Effector CD8-positive, alpha-beta T cell (primary cell): Measurements from ENCODE around the gene NOSIP.

Source experiments
- DNase-seq: peaks from one replicate; lab custom pipeline; 2025; lab: John Stamatoyannopoulos, UW

The NOSIP gene

GRCh38 chr19:49546825-49547565 is 33.4 kb downstream of the NOSIP start:
- DNase-seq, result peak; percentile 51

- no peak for DNase-seq
Measured at GRCh38 chr19:49544154-49544553, 36.2 kb downstream of the NOSIP start.

DNA sequence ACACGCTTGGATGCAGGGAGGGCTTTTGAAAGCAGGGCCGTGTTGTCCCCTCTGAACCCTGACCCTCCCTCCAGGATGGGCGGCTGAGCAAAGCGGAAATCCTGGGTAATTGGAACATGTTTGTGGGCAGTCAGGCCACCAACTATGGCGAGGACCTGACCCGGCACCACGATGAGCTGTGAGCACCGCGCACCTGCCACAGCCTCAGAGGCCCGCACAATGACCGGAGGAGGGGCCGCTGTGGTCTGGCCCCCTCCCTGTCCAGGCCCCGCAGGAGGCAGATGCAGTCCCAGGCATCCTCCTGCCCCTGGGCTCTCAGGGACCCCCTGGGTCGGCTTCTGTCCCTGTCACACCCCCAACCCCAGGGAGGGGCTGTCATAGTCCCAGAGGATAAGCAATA is 37.3 kb downstream of the NOSIP start:
- DNase-seq, result no peak

DNA sequence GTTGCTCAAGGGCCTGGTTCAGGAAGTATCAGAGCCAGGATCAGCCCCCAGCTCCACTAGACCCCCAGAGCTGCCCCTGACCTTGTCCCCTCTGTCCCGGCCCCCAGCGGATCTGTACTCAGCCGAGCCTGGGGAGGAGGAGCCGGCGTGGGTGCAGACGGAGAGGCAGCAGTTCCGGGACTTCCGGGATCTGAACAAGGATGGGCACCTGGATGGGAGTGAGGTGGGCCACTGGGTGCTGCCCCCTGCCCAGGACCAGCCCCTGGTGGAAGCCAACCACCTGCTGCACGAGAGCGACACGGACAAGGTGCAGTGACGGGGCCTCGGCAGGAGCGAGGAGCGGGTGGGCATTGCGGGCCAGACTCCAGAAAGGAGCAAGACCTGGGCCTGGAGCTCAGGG is 37.9 kb downstream of the NOSIP start:
- DNase-seq, result no peak

- DNase-seq, result no peak
Measured at GRCh38 chr19:49541914-49542313, 38.4 kb downstream of the NOSIP start.

DNA sequence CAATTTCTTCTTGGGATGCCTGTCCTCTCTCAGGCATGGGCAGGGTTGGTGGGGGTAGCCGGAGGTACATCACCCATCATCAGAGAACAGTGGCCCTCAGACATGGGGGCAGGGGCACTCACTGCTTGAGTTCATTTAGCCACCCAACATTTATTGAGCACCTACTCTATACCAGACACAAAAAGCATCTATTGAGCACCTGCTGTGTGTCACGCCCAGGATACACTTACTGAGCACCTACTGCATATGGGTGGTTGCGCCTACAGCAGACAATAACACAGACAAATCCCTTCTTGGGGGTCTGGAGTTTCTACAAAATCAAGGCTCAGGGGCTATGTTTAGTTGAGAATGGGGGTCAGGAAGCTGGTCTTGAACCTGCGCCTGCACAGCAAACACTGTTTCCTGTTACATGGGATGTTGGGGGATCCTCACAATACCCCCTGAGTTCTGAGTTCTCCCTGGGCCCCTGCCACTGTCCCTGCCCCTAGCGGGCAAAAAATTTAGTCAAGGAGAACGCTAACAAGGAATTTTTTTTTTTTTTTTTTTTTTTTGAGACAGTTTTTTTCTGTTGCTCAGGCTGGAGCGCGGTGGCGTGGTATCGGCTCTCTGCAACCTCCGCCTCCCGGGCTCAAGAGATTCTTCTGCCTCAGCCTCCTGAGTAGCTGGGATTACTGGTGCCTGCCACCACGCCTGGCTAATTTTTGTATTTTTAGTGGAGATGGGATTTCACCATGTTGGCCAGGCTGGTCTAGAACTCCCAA is 41.0 kb downstream of the NOSIP start:
- DNase-seq, result no peak

- DNase-seq, result no peak
Measured at GRCh38 chr19:49538643-49539042, 41.7 kb downstream of the NOSIP start.

- no peak for DNase-seq
Measured at GRCh38 chr19:49536921-49537462, 43.4 kb downstream of the NOSIP start.

GRCh38 chr19:49534632-49535385 is 45.5 kb downstream of the NOSIP start:
- DNase-seq, result no peak

- peak; percentile 79 for DNase-seq
Measured at GRCh38 chr19:49533551-49534488, 46.5 kb downstream of the NOSIP start.

GRCh38 chr19:49530708-49531107 is 49.6 kb downstream of the NOSIP start:
- DNase-seq, result no peak

- DNase-seq, result no peak
Measured at GRCh38 chr19:49528211-49528771, 52.1 kb downstream of the NOSIP start.

DNA sequence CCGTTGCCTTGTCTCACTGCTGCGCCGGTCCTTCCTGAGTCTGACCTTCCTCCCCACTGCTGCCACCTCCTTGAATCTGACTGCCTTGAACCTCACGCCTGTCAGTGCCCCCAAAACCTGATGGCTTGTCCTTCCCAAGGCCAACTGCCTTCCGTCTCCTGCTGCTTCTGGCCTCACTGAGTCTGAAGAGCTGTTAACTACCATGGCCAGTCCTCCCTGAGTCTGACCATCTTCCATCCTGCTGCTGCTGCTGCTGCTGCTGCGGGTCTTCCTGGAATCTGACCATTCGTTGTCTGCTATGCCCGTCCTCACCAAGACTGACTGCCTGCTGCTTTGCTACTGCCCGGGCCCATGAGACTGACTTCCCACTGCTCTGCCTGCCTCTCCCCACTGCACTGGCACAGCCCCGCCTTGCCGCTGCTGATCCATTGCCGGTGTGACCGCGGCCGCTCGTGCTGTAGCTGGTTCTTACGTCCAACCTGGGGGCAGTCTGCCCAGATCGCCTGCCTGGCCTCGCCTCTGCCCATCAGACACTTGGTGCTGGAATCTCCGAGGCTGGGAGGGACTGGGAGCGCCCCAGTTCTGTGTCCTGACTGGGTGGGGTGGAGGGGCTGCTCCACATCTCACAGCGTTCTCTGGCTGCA is 55.4 kb downstream of the NOSIP start:
- no peak for DNase-seq

DNA sequence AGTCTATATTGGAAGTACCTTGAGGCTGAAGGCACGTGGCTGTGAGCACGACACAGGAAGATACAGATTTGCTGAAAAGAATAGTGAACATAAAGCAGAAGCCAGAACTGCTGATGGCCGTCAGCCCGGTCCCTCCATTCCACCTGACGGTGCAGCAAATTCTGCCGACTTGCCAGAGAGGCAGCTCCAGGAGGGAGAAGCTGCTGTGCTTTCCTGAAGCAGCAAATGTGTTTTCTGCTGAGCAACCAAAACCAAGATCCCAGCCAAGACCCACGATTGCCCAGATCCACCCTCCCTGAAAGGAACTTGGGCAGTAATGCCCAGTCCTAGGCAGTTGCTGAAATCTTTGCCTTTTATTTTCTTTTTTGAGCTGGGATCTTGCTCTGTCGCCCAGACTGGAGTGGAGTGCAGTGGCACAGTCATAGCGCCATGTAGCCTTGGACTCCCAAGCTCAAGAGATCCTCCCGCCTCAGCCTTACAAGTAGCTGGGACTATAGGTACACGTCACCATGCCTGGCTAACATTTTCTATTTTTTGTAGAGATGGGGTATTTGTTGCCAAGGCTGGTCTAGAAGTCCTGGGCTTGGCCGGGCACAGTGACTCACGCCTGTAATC is 59.5 kb downstream of the NOSIP start:
- no peak for DNase-seq

GRCh38 chr19:49518033-49518432 is 62.3 kb downstream of the NOSIP start:
- DNase-seq, result no peak

- DNase-seq, result no peak
Measured at GRCh38 chr19:49515767-49516166, 64.6 kb downstream of the NOSIP start.

DNA sequence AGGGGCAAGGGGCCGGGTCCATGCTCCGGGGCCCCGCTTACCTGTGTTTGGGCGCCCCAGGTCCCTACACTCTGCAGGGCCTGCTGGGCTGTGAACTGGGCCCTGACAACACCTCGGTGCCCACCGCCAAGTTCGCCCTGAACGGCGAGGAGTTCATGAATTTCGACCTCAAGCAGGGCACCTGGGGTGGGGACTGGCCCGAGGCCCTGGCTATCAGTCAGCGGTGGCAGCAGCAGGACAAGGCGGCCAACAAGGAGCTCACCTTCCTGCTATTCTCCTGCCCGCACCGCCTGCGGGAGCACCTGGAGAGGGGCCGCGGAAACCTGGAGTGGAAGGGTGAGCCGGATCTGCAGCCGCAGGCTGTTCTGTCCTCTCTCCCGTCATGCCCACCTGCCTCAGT is 66.2 kb downstream of the NOSIP start:
- no peak for DNase-seq

DNA sequence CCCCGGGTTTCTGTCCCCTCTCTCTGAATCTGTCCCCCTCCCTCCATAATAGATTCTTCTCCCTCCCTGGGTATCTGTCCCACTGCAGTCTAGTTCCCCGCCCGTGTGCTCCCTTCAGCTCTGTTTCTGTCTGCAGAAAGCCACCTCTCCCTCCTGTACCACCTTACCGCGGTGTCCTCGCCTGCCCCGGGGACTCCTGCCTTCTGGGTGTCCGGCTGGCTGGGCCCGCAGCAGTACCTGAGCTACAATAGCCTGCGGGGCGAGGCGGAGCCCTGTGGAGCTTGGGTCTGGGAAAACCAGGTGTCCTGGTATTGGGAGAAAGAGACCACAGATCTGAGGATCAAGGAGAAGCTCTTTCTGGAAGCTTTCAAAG is 66.6 kb downstream of the NOSIP start:
- DNase-seq, result no peak

- no peak for DNase-seq
Measured at GRCh38 chr19:49512970-49513745, 67.2 kb downstream of the NOSIP start.
